GM19193 (cell line): ENCODE results near the gene WIPF2.

Source experiments
- POLR2A ChIP-seq: IDR thresholded peaks from 4 replicates; pipeline ENCODE4 v1.6.1; 2011; ENCODE audit not compliant: insufficient read depth, insufficient read length; ENCODE audit errors: extremely low read depth

The WIPF2 gene

GRCh38 chr17:40224718-40225550, 5.8 kb downstream of the WIPF2 start:
- no peak for TF ChIP-seq POLR2A

GRCh38 chr17:40230670-40231069, 11.6 kb downstream of the WIPF2 start:
- TF ChIP-seq POLR2A = no peak

- no peak for TF ChIP-seq POLR2A
These were observed 22.2 kb downstream of the WIPF2 start for GRCh38 chr17:40241252-40241834.

GRCh38 chr17:40242774-40243173, 23.7 kb downstream of the WIPF2 start:
- TF ChIP-seq POLR2A = no peak

GRCh38 chr17:40243761-40244160, 24.7 kb downstream of the WIPF2 start:
- TF ChIP-seq POLR2A = no peak

GRCh38 chr17:40244255-40244654, 25.2 kb downstream of the WIPF2 start:
- TF ChIP-seq POLR2A = no peak

- TF ChIP-seq POLR2A = no peak
These were observed 28.9 kb downstream of the WIPF2 start for GRCh38 chr17:40247926-40248495.

- TF ChIP-seq POLR2A = no peak
These were observed 29.4 kb downstream of the WIPF2 start for GRCh38 chr17:40248507-40248906.

- no peak for TF ChIP-seq POLR2A
These were observed 32.5 kb downstream of the WIPF2 start for GRCh38 chr17:40251576-40251975.

GRCh38 chr17:40253565-40253964, 34.5 kb downstream of the WIPF2 start:
- no peak for TF ChIP-seq POLR2A

- TF ChIP-seq POLR2A = no peak
These were observed 40.4 kb downstream of the WIPF2 start for GRCh38 chr17:40259505-40259904.

- no peak for TF ChIP-seq POLR2A
These were observed 41.4 kb downstream of the WIPF2 start for GRCh38 chr17:40260528-40260927.

- no peak for TF ChIP-seq POLR2A
These were observed 45.5 kb downstream of the WIPF2 start for GRCh38 chr17:40264458-40265185.

- no peak for TF ChIP-seq POLR2A
These were observed 46.2 kb downstream of the WIPF2 start for GRCh38 chr17:40265337-40265736.

- no peak for TF ChIP-seq POLR2A
These were observed 47.8 kb downstream of the WIPF2 start for GRCh38 chr17:40266882-40267281.
